Effector memory CD8-positive, alpha-beta T cell (primary cell): ENCODE results near the gene TJAP1.

Source experiments
- ATAC-seq: fragments of 150-1000 bp; cut with Tn5 transposase; replicated peaks from 2 replicates; pipeline ENCODE4 v1.10.0; 2021; ENCODE audit warnings: mild to moderate bottlenecking, moderate library complexity
- DNase-seq, 3 experiments: peaks; one replicate each; pipeline ENCODE4 v3.0.0; 2021
- H3K27ac Mint-ChIP-seq, 2 donors: one replicate each; pipeline ENCODE4 v1.8.0; 2022; ENCODE audit warnings: mild to moderate bottlenecking in 2 of 2, mixed read lengths in 2 of 2, moderate library complexity in 2 of 2
- H3K27me3 Mint-ChIP-seq, 2 donors: one replicate each; pipeline ENCODE4 v1.8.0; 2022; ENCODE audit warnings: mixed read lengths in 2 of 2
- H3K36me3 Mint-ChIP-seq: one replicate; pipeline ENCODE4 v1.8.0; 2022; ENCODE audit warnings: mild to moderate bottlenecking, moderate library complexity, mixed read lengths; ENCODE audit not compliant: insufficient read depth
- H3K4me1 Mint-ChIP-seq, 2 donors: one replicate each; pipeline ENCODE4 v1.8.0; 2022; ENCODE audit warnings: low read depth in 2 of 2, mixed read lengths in 2 of 2
- H3K4me3 Mint-ChIP-seq, 2 donors: one replicate each; pipeline ENCODE4 v1.8.0; 2022; ENCODE audit warnings: mild to moderate bottlenecking in 2 of 2, mixed read lengths in 2 of 2, moderate library complexity in 2 of 2
- H3K9me3 Mint-ChIP-seq, 2 donors: one replicate each; pipeline ENCODE4 v1.8.0; 2022; ENCODE audit warnings: mixed read lengths in 2 of 2
- total RNA-seq, 9 experiments: gene quantifications; one replicate each; lab custom pipeline; 2026; lab: John Stamatoyannopoulos, UW

Gene TJAP1, protein sequence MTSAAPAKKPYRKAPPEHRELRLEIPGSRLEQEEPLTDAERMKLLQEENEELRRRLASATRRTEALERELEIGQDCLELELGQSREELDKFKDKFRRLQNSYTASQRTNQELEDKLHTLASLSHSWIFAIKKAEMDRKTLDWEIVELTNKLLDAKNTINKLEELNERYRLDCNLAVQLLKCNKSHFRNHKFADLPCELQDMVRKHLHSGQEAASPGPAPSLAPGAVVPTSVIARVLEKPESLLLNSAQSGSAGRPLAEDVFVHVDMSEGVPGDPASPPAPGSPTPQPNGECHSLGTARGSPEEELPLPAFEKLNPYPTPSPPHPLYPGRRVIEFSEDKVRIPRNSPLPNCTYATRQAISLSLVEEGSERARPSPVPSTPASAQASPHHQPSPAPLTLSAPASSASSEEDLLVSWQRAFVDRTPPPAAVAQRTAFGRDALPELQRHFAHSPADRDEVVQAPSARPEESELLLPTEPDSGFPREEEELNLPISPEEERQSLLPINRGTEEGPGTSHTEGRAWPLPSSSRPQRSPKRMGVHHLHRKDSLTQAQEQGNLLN
- total RNA-seq, result 28.9 to 48.8 (median 47.9) reads per million in 9 experiments

DNA sequence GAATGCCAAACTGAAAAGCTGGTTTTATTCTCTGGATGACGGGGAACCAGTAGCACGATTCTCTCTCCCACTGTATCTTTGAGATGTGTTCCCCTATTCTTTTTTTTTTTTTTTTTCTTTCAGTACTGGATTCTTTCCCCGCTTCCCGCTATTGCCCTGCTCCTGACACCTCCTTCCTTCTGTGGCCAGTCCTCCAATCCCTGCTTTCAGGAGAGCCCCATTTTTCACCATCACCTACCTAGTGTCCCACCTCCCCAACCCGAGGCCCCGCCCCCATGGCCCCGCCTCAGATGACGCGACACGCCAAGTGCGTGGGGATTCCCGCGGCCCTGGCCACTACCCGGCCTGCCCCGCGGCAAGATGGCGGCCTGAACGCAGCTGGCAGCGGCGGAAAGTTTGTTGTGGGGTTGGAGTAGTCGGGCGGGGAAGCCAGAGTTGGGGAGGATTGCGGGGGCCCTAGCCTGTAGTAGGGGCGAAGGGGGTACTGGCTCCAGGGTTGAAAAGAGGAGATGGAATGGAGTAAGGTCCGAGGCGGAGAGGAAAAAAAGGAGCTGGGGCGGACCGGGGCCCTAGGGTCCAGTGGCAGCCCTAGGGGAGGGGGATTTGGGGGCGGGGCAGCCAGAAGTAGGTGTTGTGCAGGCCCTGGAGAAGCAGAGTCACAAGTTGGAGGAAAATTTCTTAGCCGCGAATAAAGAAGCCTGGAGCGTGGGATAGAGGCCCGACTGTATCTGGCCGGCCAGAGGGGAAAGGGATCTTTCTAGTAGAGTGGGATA lies at the start of gene TJAP1:
Gene TJAP1, plus strand, starts transcription at position 336 of the 773 bp plus-strand sequence. CDS start 21,432 bp downstream, outside the sequence.
- DNase-seq (peak; percentile 97 to 98 (median 97)), ATAC-seq (peak; percentile 99)
- Mint-ChIP-seq H3K27ac (peak within 1 kb of the TSS; percentile 99), H3K36me3 (peaks cover 11% of the 10 kb centered on the region), H3K4me1 (peaks cover 27 to 38% of the 10 kb centered on the region in 2 donors), H3K27me3 (no peaks in the 10 kb centered on the region), H3K9me3 (no peaks in the 10 kb centered on the region), H3K4me3 (peak within 1 kb of the TSS; percentile 97 to 99)

DNA sequence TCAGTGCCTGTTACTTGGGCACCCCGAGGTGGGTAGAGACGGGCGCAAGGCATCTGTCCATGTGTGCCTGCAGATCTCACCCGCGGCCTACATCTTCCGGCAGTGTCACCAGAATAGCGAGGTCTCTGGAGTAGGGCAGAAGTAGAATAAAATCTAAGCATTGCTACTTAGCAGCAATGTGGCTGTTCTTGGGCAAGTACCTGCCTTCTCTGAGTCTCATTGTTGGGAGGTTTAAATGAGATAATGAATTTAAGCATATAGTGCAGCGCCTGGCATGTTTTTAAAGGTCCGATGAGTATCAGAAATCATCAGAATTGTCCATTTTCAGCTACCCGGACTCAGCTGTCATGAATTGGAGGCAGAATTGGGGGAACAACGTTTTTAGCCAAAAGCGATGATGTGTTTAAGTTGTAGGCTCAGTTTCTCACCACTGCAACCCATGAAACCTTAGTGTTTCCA lies 49.2 kb upstream of the TJAP1 start:
- Mint-ChIP-seq H3K27me3 (no peaks in the 10 kb centered on the region), H3K36me3 (peaks cover 14% of the 10 kb centered on the region), H3K4me1 (peaks cover 21 to 24% of the 10 kb centered on the region in 2 donors), H3K4me3 (peak overlapping the region; percentile 95), H3K27ac (peak overlapping the region; percentile 95), H3K9me3 (no peaks in the 10 kb centered on the region)
- no peak for ATAC-seq
- no peak for DNase-seq

DNA sequence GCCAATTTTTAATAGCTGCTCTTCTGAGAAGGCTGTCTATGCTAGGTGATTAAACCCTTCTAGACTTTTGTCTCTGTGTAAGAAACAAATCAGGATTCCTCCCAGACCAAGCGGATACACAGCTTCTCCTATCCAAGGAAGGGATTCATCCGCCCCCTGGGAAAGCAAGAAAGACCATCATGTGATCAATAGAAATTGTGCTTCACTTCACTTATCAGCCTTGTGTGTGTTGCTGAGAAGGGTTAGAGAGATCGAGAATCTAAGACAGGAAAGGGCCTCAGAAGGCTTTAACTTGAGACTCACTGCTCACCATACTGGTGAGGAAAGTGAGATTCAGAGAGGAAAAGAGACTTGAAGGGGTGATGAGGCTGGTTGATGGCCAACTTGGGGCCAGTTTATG lies 48.5 kb upstream of the TJAP1 start:
- ATAC-seq, result no peak
- H3K4me3 Mint-ChIP-seq, result peak overlapping the region; percentile 95
- peaks cover 21 to 24% of the 10 kb centered on the region in 2 donors for H3K4me1 Mint-ChIP-seq
- H3K9me3 Mint-ChIP-seq, result no peaks in the 10 kb centered on the region
- H3K27ac Mint-ChIP-seq, result peak overlapping the region; percentile 95
- H3K36me3 Mint-ChIP-seq, result peaks cover 14% of the 10 kb centered on the region
- H3K27me3 Mint-ChIP-seq, result no peaks in the 10 kb centered on the region
- no peak for DNase-seq

DNA sequence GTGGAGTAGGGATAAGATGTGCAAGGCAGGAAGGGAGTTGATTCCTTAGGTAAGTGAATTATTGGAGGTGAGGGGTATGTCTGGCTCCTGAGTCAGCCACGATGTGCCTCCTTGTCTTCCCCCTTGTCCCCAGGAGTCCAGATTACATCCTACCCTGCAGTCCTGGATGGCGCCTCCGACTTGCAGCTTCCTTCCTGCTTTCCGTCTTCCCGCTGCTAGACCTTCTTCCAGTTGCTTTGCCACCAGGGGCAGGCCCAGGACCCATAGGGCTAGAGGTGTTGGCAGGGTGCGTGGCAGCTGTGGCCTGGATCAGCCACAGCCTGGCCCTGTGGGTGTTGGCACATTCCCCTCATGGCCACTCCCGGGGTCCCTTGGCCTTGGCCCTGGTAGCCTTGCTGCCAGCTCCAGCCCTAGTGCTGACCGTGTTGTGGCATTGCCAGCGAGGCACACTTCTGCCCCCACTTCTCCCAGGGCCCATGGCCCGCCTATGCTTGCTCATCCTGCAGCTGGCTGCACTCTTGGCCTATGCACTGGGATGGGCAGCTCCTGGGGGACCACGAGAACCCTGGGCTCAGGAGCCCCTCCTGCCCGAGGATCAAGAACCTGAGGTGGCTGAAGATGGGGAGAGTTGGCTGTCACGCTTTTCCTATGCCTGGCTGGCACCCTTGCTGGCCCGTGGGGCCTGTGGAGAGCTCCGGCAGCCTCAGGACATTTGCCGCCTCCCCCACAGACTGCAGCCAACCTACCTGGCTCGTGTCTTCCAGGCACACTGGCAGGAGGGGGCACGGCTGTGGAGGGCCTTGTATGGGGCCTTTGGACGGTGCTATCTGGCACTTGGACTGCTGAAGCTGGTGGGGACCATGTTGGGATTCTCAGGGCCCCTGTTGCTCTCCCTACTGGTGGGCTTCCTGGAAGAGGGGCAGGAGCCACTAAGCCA lies 45.1 kb upstream of the TJAP1 start:
- ATAC-seq, result no peak
- Mint-ChIP-seq H3K4me3 (no peak overlapping the region), H3K36me3 (peaks cover 17% of the 10 kb centered on the region), H3K9me3 (no peaks in the 10 kb centered on the region), H3K27me3 (no peaks in the 10 kb centered on the region), H3K4me1 (peaks cover 18 to 21% of the 10 kb centered on the region in 2 donors), H3K27ac (peak overlapping the region in 1 of 2 donors; percentile 67)
- DNase-seq, result no peak

DNA sequence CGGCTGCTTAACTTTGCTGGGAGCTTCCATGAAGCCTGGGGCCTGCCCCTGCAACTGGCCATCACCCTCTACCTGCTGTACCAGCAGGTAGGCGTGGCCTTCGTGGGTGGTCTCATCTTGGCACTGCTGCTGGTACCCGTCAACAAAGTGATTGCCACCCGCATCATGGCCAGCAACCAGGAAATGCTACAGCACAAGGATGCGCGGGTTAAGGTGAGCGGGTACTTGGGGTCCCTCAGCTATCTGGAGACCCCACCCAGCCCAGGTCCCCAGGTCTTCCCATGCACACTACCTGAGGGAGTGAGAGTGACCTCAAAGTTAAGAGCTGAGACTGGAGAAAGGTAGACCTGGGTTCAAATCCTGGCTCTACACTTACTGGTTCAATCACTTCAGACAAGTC lies 44.2 kb upstream of the TJAP1 start:
- Mint-ChIP-seq H3K27ac (peak overlapping the region in 1 of 2 donors; percentile 67), H3K27me3 (no peaks in the 10 kb centered on the region), H3K4me1 (peaks cover 14 to 18% of the 10 kb centered on the region in 2 donors), H3K4me3 (no peak overlapping the region), H3K9me3 (no peaks in the 10 kb centered on the region), H3K36me3 (peaks cover 18% of the 10 kb centered on the region)
- ATAC-seq (no peak), DNase-seq (no peak)

DNA sequence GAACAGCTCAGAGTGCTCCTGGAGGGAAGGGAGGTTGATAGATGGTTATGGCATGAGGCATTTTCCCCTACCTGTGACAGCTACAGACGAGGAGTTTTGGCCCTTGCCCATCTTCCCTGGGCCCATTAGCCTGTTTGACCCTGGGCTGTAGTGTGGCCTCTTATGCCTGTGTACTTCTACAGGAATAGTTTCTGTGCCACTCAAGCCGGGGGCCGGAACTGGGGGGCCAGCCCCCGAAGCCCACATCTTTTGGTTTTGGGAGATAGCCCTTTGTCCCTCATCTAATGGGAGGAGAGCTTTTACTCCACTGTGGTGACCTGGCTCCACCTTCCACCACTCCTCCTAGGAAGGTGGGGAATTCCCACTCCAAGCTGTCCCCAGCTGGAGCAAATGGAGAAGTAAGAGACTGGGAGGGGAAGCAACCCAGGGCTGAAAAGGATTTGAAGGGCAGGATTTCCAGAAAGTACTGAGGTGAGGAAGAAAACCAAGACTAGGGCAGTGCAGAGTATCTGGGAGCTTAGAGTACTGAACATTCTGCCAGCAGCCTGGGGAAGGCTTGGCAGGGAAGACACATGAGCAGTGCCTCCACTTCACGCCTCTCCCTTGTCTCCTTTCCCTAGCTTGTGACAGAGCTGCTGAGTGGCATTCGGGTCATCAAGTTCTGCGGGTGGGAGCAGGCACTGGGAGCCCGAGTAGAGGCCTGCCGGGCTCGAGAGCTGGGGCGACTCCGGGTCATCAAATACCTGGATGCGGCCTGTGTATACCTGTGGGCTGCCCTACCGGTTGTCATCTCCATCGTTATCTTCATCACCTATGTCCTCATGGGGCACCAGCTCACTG lies 43.1 kb upstream of the TJAP1 start:
- H3K9me3 Mint-ChIP-seq, result no peaks in the 10 kb centered on the region
- peak overlapping the region in 1 of 2 donors; percentile 75 for H3K27ac Mint-ChIP-seq
- DNase-seq (no peak), ATAC-seq (no peak)
- H3K36me3 Mint-ChIP-seq, result peaks cover 15% of the 10 kb centered on the region
- no peaks in the 10 kb centered on the region for H3K27me3 Mint-ChIP-seq
- H3K4me1 Mint-ChIP-seq, result peaks cover 5 to 8% of the 10 kb centered on the region in 2 donors
- H3K4me3 Mint-ChIP-seq, result no peak overlapping the region

DNA sequence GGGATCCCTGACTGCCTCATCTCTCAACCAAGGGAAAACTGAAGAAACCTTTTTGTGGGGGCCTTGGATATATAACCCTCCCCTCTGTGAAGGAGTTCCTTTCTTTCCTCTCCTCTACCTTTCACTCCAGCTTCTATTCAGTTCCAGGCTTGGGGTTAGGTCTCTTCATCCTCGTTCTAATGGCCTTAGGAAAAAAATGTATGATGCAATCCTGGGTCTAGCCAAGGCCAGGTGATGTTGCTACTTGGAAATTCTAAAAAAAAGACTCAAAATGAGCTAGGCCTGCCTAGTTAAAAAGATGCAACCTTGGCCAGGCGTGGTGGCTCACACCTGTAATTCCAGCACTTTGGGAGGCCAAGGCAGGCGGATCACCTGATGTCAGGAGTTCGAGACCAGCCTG lies 42.4 kb upstream of the TJAP1 start:
- Mint-ChIP-seq H3K4me1 (peaks cover 5 to 6% of the 10 kb centered on the region in 2 donors), H3K4me3 (no peak overlapping the region), H3K27ac (no peak overlapping the region), H3K36me3 (peaks cover 18% of the 10 kb centered on the region), H3K9me3 (no peaks in the 10 kb centered on the region), H3K27me3 (no peaks in the 10 kb centered on the region)
- no peak for DNase-seq
- no peak for ATAC-seq

DNA sequence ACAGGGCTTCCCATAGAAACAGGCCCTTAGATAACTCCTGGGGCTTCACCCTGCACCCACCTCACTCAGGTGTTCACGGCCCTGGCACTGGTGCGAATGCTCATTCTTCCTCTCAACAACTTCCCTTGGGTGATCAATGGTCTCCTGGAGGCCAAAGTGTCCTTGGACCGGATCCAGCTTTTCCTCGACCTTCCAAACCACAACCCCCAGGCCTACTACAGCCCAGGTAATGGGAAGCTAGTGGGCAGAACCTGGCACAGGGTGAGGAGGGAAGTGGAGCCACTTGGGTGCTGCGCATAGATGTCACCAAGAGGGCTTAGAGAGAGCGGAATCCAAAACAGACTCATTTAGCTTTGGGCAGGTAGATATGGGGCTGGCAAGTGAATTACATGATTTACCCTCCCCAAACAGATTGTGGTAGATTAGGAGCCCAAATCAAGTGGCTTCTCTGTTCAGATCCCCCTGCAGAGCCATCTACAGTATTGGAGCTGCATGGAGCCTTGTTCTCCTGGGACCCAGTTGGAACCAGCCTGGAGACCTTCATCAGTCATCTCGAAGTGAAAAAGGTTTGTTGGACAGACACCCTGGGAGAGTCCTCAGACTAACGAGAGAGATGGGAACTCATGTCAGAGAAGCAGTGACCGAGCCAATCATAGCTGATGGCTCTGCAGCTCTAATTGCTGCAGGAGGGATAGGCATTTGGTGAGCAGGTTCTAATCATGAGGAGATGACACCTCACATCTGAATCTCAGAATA lies 41.5 kb upstream of the TJAP1 start:
- H3K4me1 Mint-ChIP-seq, result peaks cover 5 to 6% of the 10 kb centered on the region in 2 donors
- H3K4me3 Mint-ChIP-seq, result no peak overlapping the region
- H3K36me3 Mint-ChIP-seq, result peaks cover 22% of the 10 kb centered on the region
- DNase-seq (no peak), ATAC-seq (no peak)
- peak overlapping the region in 1 of 2 donors; percentile 59 for H3K27ac Mint-ChIP-seq
- no peaks in the 10 kb centered on the region for H3K9me3 Mint-ChIP-seq
- no peaks in the 10 kb centered on the region for H3K27me3 Mint-ChIP-seq

DNA sequence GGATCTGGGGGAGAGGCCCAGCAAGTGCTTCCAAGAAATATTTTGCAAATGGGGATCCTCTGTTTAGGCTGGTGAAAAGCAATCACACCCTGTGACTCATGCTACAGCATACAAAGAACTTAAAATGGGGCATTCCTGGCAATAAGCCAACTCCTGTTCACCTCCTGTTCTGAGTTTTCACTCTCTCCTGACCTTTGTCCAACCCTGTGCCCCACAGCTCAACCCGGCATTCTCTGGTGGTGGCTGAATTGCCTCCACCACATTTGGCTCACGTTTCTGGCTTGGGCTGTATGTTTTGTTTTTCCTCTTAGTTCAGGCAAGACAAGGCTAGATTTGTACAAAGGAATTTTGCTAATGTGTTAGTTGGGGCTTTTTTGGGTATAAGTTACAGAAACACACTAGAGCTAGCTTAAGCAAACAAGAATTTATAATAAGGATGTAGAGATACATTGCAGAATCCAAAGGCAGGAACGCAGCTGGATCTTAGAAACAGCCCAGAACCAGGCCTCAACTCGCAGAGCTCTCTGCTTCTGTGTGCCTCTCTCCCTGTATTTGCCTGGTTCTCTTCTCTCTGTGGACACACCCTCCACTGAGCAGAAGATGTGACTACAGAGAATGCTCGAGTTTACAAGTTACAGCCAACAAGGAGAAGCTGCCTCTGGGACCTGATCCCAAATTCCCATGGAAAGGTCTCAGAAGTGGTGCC lies 40.6 kb upstream of the TJAP1 start:
- Mint-ChIP-seq H3K4me1 (peaks cover 3 to 5% of the 10 kb centered on the region in 2 donors), H3K27ac (no peak overlapping the region), H3K9me3 (no peaks in the 10 kb centered on the region), H3K4me3 (no peak overlapping the region), H3K27me3 (no peaks in the 10 kb centered on the region), H3K36me3 (peaks cover 31% of the 10 kb centered on the region)
- no peak for DNase-seq
- ATAC-seq, result no peak

DNA sequence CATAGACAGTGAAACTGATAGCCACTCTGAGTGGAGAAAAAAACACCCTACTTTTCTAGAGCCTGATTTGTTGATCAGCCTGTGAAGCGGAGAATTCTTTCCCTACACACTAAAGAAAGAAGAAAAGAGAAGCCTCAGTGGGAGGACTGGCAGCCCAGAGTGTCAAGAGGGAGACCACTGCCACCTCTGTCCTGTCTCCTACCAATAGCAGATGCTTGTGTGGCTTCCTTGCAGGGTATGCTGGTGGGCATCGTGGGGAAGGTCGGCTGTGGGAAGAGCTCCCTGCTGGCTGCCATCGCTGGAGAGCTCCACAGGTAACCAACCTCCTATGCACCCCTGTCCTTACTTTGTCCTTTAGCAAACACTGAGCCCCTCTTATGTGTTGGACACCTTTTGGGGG lies 39.7 kb upstream of the TJAP1 start:
- no peaks in the 10 kb centered on the region for H3K9me3 Mint-ChIP-seq
- peaks cover 0 to 1% of the 10 kb centered on the region in 2 donors for H3K4me1 Mint-ChIP-seq
- DNase-seq (no peak), ATAC-seq (no peak)
- H3K4me3 Mint-ChIP-seq, result no peak overlapping the region
- H3K27ac Mint-ChIP-seq, result peak overlapping the region in 1 of 2 donors; percentile 49
- H3K27me3 Mint-ChIP-seq, result no peaks in the 10 kb centered on the region
- H3K36me3 Mint-ChIP-seq, result peaks cover 31% of the 10 kb centered on the region

DNA sequence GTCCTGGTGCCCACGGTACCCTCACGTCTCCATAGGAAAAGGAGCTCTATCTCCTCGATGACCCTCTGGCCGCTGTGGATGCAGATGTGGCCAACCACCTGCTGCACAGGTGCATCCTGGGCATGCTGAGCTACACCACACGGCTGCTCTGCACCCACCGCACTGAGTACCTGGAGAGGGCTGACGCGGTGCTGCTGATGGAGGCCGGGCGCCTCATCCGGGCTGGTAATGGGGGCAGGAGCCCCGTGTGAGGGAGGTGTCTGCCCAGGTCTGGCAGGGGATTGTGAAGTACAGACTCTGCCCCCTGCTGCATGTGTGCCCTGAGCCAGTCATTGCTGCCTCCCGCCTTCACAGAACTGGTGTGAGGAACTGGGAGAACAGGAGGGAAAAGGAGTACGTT lies 34.4 kb upstream of the TJAP1 start:
- H3K4me1 Mint-ChIP-seq, result peaks cover 2 to 4% of the 10 kb centered on the region in 2 donors
- no peaks in the 10 kb centered on the region for H3K9me3 Mint-ChIP-seq
- no peak for DNase-seq
- peak overlapping the region; percentile 31 to 77 for H3K27ac Mint-ChIP-seq
- peaks cover 55% of the 10 kb centered on the region for H3K36me3 Mint-ChIP-seq
- no peak overlapping the region for H3K4me3 Mint-ChIP-seq
- no peaks in the 10 kb centered on the region for H3K27me3 Mint-ChIP-seq
- ATAC-seq, result no peak
